Activated CD8-positive, alpha-beta T cell treated with anti-CD3 and anti-CD28 coated beads for 36 hours (primary cell): Measurements from ENCODE around the gene UGT1A9. TPM values are rescaled to one million over a fixed set of nuclear protein-coding genes. Genes with fewer than 3 reads are reported as not detected.

ENCODE experiments used
- ATAC-seq: fragments of 200-7000 bp; cut with Tn5 transposase; one replicate; pipeline ENCODE4 v1.10.0; 2021; ENCODE audit warnings: mild to moderate bottlenecking, moderate library complexity
- CTCF ChIA-PET: fragments of 350-600 bp; sonication (Branson Sonifier 250); formaldehyde crosslinking; loops from one replicate; lab custom pipeline; 2021; ENCODE audit warnings: antibody characterized with exemption; lab: Charles Lee
- POLR2A ChIA-PET: fragments of 350-600 bp; sonication (Branson Sonifier 250); formaldehyde crosslinking; loops from one replicate; lab custom pipeline; 2021; ENCODE audit warnings: antibody characterized with exemption; lab: Charles Lee
- DNase-seq: peaks from one replicate; pipeline ENCODE4 v3.0.0-alpha.2; 2020
- H3K27ac Mint-ChIP-seq: one replicate; pipeline ENCODE4 v1.8.0; 2021; ENCODE audit warnings: mild to moderate bottlenecking, mixed read lengths
- H3K27me3 Mint-ChIP-seq: one replicate; pipeline ENCODE4 v1.8.0; 2021; ENCODE audit warnings: mixed read lengths
- H3K36me3 Mint-ChIP-seq: one replicate; pipeline ENCODE4 v1.8.0; 2021; ENCODE audit warnings: low read depth, mixed read lengths
- H3K4me1 Mint-ChIP-seq: one replicate; pipeline ENCODE4 v1.8.0; 2021; ENCODE audit warnings: low read depth, mixed read lengths
- H3K4me3 Mint-ChIP-seq: one replicate; pipeline ENCODE4 v1.8.0; 2021; ENCODE audit warnings: mild to moderate bottlenecking, moderate library complexity, mixed read lengths
- H3K9me3 Mint-ChIP-seq: one replicate; pipeline ENCODE4 v1.8.0; 2021; ENCODE audit warnings: mixed read lengths
- intact Hi-C: fragments of 100-400 bp; cut with micrococcal nuclease; formaldehyde crosslinking; loops from one replicate; pipeline ENCODE4 v1.10.0; 2022
- total RNA-seq, 2 experiments: library from RNA; stranded (reverse); gene quantifications; one replicate each; pipeline ENCODE4 v1.2.3, GENCODE V29; 2021
- TF ChIP-seq, protein P1 (sequence below): fragments of 200-600 bp; IDR thresholded peaks from one replicate; pipeline ENCODE4 v1.8.0; 2022; ENCODE audit warnings: antibody characterized with exemption, mild to moderate bottlenecking

UGT1A9 gene
- total RNA-seq, 2 experiments from 2014 or later, result not detected

GRCh38 chr2:233798335-233799086, 126.8 kb downstream of the UGT1A9 start:
- H3K4me1 Mint-ChIP-seq, result peaks cover 2% of the 10 kb centered on the region
- TF ChIP-seq, protein P1, sequence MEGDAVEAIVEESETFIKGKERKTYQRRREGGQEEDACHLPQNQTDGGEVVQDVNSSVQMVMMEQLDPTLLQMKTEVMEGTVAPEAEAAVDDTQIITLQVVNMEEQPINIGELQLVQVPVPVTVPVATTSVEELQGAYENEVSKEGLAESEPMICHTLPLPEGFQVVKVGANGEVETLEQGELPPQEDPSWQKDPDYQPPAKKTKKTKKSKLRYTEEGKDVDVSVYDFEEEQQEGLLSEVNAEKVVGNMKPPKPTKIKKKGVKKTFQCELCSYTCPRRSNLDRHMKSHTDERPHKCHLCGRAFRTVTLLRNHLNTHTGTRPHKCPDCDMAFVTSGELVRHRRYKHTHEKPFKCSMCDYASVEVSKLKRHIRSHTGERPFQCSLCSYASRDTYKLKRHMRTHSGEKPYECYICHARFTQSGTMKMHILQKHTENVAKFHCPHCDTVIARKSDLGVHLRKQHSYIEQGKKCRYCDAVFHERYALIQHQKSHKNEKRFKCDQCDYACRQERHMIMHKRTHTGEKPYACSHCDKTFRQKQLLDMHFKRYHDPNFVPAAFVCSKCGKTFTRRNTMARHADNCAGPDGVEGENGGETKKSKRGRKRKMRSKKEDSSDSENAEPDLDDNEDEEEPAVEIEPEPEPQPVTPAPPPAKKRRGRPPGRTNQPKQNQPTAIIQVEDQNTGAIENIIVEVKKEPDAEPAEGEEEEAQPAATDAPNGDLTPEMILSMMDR, result no peak
- CTCF ChIA-PET, result no interaction called here
- POLR2A ChIA-PET, result no interaction called here
- no peaks in the 10 kb centered on the region for H3K9me3 Mint-ChIP-seq
- H3K4me3 Mint-ChIP-seq, result no peak overlapping the region
- no peak for ATAC-seq
- no peak for DNase-seq
- peaks cover 3% of the 10 kb centered on the region for H3K27me3 Mint-ChIP-seq
- no peaks in the 10 kb centered on the region for H3K36me3 Mint-ChIP-seq
- intact Hi-C loops, result no loop called here
- H3K27ac Mint-ChIP-seq, result no peak overlapping the region

GRCh38 chr2:233799087-233799665, 127.5 kb downstream of the UGT1A9 start:
- no peak overlapping the region for H3K27ac Mint-ChIP-seq
- H3K4me3 Mint-ChIP-seq, result no peak overlapping the region
- POLR2A ChIA-PET, result no interaction called here
- DNase-seq, result no peak
- H3K27me3 Mint-ChIP-seq, result peaks cover 3% of the 10 kb centered on the region
- TF ChIP-seq, protein P1, result no peak
- intact Hi-C loops, result no loop called here
- H3K9me3 Mint-ChIP-seq, result no peaks in the 10 kb centered on the region
- peaks cover 2% of the 10 kb centered on the region for H3K4me1 Mint-ChIP-seq
- no peaks in the 10 kb centered on the region for H3K36me3 Mint-ChIP-seq
- CTCF ChIA-PET, result no interaction called here
- no peak for ATAC-seq

DNA sequence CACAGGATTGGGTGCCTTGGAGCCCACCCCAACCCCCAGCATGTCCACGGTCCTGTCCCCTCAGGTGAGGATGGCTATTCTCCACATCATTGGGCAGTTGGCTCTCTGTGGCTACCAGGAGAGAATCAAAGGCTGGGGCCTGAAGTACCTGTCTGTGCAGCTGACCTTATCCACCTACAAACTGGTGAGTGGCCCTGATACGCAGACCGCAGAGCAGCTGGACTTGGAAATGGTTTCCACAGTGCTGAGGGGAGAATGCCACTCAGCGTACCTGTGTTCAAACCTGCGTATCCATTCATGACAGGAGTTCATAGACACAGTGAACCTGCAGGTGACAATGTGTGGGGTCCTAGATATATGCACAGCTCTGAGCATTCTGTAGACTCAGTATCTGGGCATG, 128.0 kb downstream of the UGT1A9 start:
- H3K36me3 Mint-ChIP-seq, result no peaks in the 10 kb centered on the region
- no peaks in the 10 kb centered on the region for H3K9me3 Mint-ChIP-seq
- no peak overlapping the region for H3K27ac Mint-ChIP-seq
- H3K4me3 Mint-ChIP-seq, result no peak overlapping the region
- peaks cover 2% of the 10 kb centered on the region for H3K4me1 Mint-ChIP-seq
- POLR2A ChIA-PET, result no interaction called here
- intact Hi-C loops, result no loop called here
- TF ChIP-seq, protein P1, result no peak
- DNase-seq, result no peak
- CTCF ChIA-PET, result no interaction called here
- no peak for ATAC-seq
- peaks cover 3% of the 10 kb centered on the region for H3K27me3 Mint-ChIP-seq

DNA sequence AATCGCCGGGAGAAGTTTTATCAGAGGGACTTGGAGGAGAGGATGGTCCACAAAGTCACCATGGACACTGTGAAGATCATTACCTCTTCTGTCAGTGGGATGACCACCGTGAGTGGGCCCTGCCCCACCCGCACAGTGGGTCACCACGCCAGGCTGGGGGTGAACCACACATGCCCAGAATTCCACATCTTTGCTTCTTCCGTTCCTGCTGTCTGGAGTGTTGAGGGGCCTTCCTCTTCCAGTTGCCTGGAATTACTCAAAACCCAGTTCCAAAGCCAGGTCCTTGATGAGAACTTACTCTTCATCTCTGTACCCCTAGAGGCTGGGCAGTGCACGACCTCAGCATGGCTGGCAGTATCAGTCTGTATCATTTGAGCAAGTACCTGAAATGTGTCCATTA, 128.5 kb downstream of the UGT1A9 start:
- H3K9me3 Mint-ChIP-seq, result no peaks in the 10 kb centered on the region
- CTCF ChIA-PET, result no interaction called here
- H3K36me3 Mint-ChIP-seq, result no peaks in the 10 kb centered on the region
- peaks cover 2% of the 10 kb centered on the region for H3K4me1 Mint-ChIP-seq
- TF ChIP-seq, protein P1, result no peak
- no peak for DNase-seq
- H3K27me3 Mint-ChIP-seq, result peaks cover 5% of the 10 kb centered on the region
- POLR2A ChIA-PET, result no interaction called here
- no peak overlapping the region for H3K4me3 Mint-ChIP-seq
- no peak overlapping the region for H3K27ac Mint-ChIP-seq
- intact Hi-C loops, result no loop called here
- ATAC-seq, result no peak

DNA sequence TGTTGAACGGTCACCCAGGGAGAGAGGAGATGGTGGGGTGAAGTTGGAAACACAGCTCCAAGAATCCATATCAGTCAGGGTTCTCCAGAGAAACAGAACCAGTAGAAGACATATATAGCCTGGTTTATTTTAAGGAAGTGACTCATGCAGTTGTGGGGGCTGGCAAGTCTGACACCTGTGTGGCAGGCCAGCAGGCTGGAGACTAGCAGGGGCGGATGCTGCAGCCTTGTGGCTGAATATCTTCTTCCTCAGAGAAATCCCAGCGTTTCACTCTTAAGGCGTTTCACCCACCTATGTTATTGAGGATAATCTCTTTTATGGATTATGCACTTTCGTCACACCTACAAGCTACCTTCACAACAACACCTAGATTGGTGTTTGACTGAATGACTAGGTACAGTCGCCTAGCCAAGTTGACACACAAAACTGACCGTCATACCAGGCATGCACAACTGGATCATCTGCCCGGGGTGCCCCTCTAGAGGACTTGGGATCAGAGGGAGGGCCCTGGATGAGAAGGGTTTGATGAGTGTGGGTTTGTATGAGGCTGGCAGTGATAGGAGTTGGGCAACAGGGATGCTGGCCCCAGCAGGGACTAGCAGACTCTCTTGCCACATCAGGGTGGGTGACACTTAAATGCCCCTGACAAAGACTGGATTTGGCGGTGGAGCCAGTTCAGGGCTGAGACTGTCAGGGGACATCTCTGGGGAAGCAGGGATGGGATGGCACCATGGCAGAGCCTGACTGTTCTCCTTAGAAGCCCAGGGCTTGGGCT, 129.8 kb downstream of the UGT1A9 start:
- H3K4me3 Mint-ChIP-seq, result no peak overlapping the region
- ATAC-seq (peak; percentile 91), DNase-seq (peak; percentile 69)
- no peaks in the 10 kb centered on the region for H3K36me3 Mint-ChIP-seq
- peaks cover 2% of the 10 kb centered on the region for H3K4me1 Mint-ChIP-seq
- ChIA-PET CTCF (no interaction called here), POLR2A (no interaction called here)
- no peak overlapping the region for H3K27ac Mint-ChIP-seq
- TF ChIP-seq, protein P1, result no peak
- peaks cover 5% of the 10 kb centered on the region for H3K27me3 Mint-ChIP-seq
- no peaks in the 10 kb centered on the region for H3K9me3 Mint-ChIP-seq
- intact Hi-C loops, result no loop called here
